ENCODE data around the gene DUSP16.
"Not testable (repeated sequence)": the region's sequence is repeated elsewhere in the genome, so short reads cannot be mapped to it uniquely, and the experiment has no call there.

The DUSP16 gene, protein sequence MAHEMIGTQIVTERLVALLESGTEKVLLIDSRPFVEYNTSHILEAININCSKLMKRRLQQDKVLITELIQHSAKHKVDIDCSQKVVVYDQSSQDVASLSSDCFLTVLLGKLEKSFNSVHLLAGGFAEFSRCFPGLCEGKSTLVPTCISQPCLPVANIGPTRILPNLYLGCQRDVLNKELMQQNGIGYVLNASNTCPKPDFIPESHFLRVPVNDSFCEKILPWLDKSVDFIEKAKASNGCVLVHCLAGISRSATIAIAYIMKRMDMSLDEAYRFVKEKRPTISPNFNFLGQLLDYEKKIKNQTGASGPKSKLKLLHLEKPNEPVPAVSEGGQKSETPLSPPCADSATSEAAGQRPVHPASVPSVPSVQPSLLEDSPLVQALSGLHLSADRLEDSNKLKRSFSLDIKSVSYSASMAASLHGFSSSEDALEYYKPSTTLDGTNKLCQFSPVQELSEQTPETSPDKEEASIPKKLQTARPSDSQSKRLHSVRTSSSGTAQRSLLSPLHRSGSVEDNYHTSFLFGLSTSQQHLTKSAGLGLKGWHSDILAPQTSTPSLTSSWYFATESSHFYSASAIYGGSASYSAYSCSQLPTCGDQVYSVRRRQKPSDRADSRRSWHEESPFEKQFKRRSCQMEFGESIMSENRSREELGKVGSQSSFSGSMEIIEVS

DNA sequence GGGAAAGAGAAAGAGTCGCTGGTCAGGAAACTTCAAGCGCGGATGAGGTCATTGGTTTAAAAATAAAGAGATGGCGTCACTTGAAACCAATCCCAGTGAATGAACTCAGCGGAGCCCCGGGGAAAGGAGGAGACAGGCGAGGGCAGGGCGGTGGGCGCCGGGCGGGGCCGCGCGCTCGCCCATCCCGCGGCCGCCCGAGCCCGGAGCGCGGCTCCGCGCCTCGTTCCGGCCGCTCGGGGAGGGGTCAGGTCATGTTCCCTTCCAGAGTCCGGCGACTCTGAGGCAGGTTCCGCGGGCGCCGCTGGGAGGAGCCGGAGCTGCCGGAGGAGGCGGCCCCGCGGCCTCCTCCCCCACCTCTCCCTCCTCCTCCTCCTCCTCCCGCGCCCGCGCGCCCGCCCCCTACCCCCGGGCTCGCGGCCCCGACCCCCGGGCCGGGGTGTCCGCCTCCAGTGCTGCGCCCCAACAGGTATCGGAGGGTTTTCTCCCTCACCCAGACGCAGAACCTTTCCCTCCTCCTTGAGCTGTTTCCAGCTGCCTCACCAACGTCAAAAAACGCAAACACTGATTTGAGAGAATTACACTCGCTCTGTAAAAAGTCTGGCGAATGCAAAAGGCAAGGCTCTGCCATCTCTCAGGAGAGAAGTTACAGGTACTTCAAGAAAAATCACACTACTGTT lies at the start of gene DUSP16:
Gene DUSP16, minus strand, starts transcription at position 279 of the 677 bp plus-strand sequence. CDS start 41,765 bp downstream, outside the sequence.
- peak; percentile 98 for DNase-seq (ENCODE audit: low spot score)

DNA sequence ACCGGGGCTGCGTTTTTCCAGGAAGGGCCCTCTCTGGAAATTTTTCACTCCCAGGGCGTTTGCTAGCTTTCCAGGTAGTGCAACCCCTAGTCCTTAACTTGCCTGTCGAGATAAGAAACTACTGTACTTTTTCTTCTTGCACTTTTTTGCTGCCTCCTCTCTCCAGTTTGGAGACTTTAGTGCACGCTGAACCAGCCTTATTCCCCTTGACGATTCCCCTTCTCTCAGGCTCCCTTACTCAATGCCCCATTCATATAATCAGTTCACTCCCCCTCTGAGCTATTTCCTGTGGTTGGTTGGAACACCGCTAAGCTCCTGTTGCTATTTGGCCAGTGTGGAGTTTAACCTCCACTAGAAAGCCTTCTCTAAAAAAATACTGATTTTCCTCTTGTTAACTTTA lies 49.7 kb upstream of the DUSP16 start:
- DNase-seq (ENCODE audit: low spot score) = peak; percentile 84

DNA sequence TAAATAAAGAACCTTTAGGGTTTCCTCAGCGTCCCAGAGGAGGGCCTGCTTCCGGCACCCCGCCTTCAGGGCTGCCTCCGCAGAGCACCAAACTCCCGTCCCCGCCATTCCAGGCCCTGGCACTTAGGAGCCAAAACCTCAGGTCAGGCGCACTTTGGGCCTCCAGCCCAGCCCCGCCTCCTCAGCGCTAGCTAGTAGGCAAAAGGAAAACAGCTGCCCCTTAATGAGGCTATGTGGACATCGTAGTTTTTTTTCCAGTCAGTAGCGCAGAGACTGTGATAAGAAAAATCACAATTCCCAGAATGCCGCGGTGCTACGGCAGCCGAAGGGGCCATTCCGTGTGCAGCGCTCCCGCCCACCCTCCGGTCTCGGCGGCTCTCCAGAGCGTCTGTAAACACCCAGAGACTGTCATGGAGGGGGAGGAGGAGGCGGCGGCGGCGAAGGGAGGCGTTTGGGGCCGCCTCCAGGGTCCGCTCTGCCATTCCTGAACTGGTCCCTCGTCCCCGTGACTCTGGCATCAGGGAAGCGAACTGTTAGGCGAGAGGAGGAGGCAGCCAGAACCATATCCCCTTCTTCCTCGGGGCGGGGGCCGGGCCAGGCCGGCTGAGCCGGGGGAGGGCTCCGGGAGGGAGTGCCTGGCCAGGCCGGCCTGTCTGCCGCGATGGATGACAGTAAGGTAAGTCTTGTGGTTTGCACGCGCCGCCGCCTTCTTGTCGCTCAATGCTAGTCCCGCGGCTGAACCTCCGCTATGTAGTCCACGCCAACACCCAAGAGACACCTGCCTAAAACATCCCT lies 49.0 kb upstream of the DUSP16 start, which contains the start of gene CREBL2:
Gene CREBL2, plus strand, starts transcription at position 365 of the 795 bp plus-strand sequence. Its CDS starts 297 bp downstream, at position 662.
- peak; percentile 96 for DNase-seq (ENCODE audit: low spot score)

DNA sequence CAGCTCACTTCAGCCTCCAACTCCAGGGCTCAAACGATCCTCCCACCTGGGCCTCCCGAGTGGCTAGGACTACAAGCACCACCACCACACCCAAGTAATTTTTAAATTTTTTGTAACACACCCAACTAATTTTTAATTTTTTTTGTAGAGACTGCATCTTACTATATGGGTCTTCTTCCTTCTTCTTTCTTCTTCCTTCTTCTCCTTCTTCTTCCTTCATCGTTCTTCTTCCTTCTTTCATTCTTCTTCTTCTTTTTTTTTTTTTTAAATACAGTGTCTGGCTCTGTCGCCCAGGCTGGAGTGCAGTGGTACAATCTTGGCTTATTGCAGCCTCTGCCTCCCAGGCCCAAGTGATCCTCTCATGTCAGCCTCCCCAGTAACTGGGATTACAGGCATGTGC lies 48.0 kb upstream of the DUSP16 start:
- DNase-seq (ENCODE audit: low spot score) = no peak

DNA sequence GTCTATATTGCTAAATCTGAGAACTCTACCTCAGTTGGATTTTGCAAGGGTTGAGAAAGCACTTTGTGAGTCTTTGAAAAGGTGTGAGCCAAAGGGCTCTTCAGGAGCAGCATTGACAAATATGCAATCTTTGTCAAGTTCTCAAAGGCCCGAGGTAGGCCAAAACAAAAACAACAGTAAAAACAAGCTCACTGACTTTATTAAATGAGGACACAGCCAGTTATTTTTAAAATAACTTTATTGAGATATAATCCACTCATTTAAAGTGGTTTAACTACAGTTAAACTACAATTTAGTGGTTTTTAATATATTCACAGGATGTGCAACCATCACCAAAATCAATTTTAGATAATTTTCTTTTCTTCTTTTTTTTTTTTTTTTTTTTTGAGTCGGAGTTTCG lies 47.0 kb upstream of the DUSP16 start:
- DNase-seq (ENCODE audit: low spot score) = no peak

DNA sequence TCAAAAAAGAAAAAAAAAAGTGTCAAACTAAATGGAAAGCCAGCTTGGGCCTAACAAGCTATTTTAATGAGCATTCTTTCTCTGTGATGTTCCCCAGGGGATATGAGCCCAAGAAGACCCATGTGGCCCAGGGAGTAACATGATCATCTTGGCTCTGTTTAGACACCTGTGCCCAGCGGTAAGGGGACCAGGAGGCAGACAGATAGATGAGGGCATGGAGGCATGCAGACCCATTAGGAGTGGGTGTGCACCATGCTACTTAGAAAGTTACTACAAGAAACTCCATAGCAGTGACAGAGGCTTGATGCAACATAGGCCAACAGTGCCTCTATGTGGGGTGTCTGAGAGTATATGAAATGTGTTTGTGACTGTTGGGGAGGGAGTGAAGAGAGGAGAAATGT lies 45.9 kb upstream of the DUSP16 start:
- DNase-seq (ENCODE audit: low spot score) = peak; percentile 61

DNA sequence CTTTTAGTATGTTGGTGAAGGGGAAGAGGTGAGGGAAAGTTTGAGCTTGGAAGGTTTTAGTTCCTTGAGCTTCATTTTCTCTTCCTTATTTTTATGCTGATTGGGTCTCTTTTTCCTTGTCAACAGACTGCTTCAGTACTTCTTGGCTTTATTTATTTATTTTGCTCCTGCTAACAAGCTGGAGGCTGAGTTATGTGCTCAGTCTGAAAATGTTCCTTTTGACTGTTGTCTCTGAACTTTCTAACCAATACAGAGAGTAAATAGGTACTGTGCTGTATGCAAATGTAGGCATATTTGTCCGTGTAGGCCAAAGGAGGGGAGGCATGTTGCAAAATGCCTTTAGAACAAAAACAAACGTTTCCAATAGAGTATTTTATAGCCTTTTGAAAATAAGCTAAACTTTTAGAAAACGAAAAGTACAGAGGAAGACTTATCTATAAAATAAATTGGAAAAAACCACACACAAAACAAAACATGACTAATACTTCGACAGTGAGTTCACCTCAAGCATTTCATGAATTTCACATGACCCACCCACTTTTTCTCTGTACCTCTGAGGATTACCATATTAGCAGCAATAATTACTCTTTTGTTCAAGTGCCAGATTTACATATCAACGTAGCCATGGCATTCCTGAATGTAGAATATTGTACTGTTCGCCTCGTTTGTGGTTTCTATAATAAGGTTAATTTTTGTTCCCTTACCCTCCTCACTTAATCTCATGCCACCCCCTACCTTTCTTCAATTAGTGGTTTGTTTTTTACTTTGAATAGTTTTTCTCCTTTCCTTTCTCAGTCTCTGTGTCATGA lies 44.3 kb upstream of the DUSP16 start:
- peak; percentile 66 for DNase-seq (ENCODE audit: low spot score)

DNA sequence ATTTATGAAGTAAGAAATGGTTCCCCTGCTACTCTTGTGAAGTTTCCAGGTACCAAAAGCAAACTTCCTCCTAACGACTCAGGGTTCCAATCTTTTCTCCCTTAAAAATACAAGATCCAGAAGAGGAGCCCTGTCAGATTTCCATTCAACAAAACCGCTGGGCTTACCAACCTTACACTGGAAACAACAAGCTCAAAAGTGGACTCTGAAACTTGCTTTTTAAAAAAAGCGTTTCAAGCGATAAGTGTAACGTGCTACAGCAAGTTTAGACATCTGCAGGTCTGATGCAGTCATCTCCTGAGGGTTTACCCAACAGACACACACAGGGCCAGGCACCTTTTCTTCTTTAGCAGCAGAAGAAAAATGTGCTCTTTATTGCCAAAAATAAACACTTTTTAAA lies 42.1 kb upstream of the DUSP16 start:
- no peak for DNase-seq (ENCODE audit: low spot score)

DNA sequence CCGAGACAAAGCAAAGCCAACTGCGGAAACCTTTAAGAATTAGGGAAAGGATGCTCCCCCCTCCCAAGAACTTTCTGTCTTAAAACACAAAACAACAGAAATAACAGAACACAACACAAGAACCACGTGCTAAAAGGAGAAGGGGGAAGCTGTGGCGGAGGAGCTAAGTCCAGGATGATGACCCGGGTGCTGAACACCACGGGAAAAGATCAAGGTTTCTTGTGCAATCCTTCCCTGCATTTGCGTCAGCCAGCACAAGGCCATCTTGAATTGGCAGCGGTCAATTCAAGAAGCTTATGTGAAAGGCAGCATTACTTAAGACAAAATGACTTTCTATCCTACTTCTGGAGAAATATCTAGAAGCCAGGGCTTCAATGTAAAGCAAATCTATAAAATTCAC lies 38.0 kb upstream of the DUSP16 start:
- DNase-seq (ENCODE audit: low spot score) = peak; percentile 62

DNA sequence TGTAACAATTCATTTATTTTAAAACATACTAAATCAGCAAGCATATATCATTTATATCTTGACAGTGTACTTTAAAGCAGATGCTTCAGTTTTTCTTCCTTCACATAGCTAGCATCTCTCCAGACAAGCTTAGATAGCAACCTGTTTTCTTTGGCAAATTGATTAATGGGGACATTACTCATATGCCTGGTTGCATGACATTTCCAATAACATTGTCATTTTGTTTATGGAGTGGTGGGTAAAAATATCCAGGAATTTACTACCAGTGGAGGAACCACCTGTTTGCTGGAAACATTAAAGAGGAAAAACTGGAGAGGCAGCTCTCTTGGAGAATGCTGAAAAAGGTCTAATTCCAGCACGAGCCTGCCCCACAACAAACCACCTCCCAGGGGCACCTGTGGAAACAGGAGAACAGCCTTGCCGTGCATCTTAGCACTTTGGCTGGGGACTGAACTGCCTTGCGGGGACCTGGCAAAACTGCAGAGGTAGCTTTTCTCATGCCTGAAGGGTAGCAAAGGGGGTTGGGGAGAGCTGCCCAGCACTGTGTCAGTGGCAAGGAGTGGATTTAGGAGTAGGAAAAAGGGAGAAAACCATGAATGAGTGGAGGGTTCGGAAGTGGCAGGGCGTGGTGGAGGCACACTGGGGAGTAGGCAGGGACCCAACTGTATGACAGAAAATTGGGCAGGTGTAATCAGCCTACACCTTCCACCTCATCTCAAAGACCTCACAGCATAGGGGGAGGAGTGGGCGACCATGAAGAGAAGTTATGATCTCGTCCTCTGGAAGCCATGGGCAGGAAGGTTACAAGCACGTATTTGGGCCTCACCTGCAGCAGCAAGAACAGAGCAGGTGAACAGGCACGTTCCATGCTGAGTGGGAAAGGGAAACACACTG lies 37.3 kb upstream of the DUSP16 start:
- no peak for DNase-seq (ENCODE audit: low spot score)

DNA sequence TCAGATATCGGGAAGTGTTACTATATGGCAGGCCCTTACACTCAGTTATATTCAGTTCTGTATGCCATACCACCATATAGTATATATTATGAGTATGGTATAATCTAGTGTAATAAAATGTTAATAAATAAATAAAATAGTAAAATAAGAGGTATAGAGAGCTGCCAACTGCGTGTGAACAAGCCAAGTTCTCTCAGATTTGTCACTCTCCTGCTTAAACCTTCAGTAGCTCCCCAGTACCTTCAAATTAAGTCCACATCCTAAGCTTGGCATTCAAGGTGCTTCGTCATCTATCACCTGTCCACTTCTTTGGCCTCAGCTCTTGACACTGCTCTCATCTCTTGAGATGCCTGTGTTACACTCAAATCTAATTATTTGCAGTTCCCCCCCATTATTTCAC lies 36.2 kb upstream of the DUSP16 start:
- no peak for DNase-seq (ENCODE audit: low spot score)

DNA sequence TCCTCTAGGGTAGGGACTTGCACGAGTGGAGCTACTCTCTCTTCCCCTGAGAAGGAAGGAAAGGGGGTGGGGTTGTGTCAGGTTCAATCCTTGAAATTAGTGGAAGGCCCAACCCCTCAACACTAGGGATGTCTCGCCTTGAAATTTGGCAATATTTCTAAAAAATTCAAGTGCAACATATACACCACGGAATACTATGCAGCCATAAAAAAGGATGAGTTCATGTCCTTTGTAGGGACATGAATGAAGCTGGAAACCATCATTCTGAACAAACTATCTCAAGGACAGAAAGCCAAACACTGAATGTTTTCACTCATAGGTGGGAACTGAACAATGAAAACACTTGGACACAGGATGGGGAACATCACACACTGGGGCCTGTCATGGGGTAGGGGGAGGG lies 33.9 kb upstream of the DUSP16 start:
- not testable (repeated sequence) for DNase-seq (ENCODE audit: low spot score)

DNA sequence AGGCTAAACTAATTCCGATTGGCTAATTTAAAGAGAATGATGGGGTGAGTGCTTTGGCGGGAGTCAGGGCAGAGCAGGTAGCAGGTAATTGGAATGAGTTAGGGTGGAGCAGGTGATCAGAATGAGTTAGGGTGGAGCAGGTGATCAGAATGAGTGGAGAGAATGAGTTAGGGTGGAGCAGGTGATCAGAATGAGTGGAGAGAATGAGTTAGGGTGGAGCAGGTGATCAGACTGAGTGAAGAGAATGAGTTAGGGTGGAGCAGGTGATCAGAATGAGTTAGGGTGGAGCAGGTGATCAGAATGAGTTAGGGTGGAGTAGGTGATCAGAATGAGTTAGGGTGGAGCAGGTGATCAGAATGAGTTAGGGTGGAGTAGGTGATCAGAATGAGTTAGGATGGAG lies 33.3 kb upstream of the DUSP16 start:
- not testable (repeated sequence) for DNase-seq (ENCODE audit: low spot score)

DNA sequence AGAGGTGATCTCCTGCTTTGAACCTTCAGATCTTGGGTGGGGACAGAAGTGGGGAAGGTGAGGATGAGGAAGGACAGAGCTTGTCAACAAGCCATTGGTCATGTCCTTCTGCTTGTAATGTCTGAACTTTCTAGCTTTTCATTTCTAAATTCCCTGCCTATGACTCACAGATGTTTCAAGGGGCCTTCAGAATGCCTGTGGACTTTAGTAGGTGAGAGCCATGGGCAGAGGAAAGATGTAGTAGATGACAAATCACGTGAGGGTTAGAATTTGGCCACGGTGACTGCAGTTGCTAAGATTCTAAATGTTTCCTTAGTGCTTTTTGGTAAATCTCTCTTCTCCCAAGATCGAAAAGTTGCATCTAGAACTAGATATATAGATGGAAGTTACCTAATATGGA lies 30.3 kb upstream of the DUSP16 start:
- DNase-seq (ENCODE audit: low spot score) = no peak

DNA sequence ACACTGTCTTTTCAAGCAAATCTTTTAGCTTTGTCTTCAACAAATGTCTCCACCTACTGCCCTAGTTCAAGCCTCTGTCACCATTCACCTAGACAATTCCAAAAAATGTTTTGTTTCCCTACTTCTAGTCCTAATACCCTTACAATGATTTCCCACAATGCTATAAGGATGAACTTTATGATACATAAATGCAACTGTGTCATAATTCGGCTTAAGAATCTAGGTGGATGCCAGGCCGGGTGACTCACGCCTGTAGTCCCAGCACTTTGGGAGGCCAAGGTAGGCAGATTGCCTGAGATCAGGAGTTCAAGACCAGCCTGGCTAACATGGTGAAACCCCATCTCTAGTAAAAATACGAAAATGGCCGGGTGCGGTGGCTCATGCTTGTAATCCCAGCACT lies 28.3 kb upstream of the DUSP16 start:
- DNase-seq (ENCODE audit: low spot score) = no peak

DNA sequence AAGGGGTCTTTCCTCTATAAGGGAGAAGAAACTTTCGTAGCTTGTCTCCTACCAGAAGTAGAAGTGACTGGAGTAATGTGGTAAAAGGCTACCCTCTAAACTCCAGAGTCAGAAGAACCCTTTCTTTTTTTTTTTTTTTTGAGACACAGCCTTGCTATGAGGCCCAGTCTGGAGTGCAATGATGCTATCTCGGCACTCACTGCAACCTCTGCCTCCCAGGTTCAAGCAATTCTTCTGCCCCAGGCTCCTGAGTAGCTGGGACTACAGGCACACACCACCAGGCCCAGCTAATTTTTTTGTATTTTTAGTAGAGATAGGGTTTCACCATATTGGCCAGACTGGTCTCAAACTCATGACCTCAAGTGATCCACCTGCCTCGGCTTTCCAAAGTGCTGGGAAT lies 25.8 kb upstream of the DUSP16 start:
- DNase-seq (ENCODE audit: low spot score) = not testable (repeated sequence)

DNA sequence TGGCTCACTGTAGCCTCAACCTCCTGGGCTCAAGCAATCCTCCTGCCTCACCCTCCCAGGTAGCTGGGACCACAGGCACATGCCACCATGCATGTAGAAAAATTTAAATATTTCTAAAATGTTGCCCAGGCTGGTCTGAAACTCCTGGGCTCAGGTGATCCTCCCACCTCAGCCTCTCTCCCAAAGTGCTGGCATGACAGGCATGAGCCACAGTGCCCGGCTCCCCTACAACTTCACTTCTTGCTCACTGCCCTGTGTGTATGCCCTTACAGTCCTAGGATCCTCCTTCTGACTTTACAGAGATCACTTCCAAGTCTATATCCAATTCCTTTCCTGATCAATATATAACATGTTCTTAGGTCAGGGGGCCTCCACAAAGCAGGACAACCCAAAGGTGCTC lies 25.2 kb upstream of the DUSP16 start:
- DNase-seq (ENCODE audit: low spot score) = no peak

DNA sequence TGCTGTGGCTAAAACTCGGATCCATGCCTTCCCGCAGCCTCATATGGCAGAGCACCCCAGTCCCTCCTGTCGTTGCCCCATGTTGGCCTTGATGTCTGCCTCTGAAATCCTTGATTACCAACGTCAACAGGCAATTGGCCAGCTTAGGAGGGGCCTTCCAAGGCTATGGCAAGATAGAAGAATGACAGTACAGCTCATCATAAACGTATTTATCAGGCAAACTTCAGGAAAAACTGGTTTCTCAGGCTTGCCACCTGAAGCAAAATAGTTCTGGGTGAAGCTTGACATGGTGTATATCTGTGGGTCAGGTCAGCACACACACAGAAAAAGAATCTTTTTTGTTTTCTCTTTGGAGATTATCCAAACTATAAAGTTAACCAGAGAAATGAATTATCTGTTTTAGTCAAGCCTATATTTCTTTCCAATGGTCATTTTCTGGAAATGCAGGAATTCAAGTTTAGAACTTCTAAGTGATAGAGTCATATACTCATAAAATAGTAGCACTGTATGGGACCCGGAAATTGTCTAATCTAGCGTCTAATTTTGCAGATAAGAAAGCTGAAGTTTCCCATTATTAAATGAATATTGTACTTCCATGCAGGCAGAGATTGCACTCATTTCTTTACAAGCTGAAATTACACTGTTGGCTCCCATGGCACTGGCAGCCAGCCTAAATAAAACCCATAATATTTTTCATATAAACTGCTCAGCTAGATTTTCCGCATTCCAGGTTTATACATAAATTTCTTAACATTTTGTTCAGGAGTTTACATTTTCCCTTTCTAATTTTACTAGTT lies 24.4 kb upstream of the DUSP16 start:
- no peak for DNase-seq (ENCODE audit: low spot score)

All from pons (tissue), 1 donor.